ENCODE results near the gene MAGEA2.
"Not testable (repeated sequence)": the region's sequence is repeated elsewhere in the genome, so short reads cannot be mapped to it uniquely, and the experiment has no call there.

Gene MAGEA2, protein sequence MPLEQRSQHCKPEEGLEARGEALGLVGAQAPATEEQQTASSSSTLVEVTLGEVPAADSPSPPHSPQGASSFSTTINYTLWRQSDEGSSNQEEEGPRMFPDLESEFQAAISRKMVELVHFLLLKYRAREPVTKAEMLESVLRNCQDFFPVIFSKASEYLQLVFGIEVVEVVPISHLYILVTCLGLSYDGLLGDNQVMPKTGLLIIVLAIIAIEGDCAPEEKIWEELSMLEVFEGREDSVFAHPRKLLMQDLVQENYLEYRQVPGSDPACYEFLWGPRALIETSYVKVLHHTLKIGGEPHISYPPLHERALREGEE

DNA sequence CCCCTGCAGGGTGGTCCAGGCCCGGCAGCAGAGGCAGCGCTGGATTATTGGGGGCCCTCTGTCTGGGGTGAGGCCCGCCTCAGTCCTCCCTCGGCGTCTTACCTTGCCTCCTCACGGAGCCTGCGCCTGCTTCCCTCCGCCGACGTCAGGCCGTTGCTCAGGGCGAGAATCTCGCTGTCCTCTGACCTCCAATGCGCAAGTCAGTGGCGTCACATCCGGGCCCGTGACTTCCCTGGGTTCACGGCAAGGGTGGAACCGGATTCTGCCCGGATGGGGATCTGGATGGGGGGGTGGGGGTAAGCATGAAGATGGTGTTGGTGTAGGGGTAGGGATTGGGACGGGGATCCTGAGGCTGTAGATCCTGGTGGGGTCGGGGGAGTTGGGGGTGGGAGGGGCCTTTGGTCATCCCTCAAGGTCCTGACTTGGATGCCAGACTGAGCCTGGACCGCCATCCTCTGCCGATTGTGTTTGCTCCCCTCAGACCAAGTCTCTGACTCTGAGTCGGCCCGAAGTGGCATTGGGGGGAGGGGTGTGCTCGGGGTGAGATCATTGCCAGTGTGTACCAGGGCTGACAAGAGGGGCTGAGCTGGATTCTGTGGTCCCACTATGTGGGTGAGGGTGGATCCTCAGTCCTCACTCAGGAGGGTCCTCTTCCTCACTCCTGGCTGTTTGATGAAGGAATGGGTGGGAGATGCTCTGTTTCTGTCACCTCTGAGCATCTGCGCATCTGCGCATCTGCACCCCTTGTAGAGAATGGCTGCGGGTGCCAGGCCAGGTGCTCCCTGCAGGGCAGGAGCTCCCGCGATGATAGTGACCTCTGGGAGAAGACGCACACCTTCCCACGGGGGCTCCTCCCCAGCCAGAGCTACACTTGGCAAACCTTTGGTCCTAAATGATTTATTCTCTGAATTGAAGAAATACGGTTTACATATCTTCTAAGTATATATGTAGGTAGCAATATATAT, at the start of gene MAGEA2:
TSS of gene MAGEA2 (minus strand) at position 157 of the 965 bp plus-strand sequence. CDS start 2,479 bp downstream, outside the sequence.
- H3K27ac ChIP-seq = not testable (repeated sequence)

DNA sequence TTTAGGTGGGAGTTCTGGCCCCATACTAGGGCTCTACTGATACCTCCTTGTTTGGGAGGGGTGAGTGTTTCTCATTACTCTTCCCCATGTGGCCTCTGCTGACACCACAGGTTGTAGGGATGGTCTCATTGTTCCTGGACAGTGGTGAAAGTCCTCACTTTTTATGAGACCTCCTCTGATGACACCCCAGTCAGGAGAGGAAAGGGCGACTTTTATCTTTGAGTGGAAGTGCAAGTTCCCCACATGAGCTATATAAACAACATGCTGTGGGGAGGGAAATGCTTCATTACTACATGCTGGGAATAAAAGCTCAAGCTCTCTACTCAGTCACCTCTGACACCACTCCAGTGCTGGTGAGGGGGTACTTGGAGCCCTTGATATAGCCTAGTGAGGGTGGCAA, 45.3 kb upstream of the MAGEA2 start:
- H3K27ac ChIP-seq = no peak overlapping the region

DNA sequence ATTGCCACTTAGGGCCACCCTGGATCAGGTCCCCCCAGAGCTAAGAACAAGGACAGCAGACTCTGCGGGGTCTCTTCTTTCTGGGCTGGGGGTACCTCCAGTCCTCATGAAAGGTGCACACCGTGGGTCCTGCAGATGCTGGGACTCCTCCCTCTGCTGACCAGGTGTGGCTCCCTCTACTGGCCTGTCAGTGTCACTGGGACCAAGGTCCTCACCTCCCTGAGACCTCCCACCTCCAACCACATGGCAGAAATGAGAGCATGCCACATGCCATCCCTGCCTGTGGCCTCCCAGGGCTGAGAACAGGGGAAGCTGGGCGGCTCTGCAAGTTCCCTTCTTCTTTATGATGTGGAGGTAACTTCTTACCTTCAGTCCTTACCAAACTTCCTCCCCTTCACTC, 33.4 kb upstream of the MAGEA2 start:
- H3K27ac ChIP-seq = not testable (repeated sequence)

More for the DNA sequence above, 45.3 kb upstream of the MAGEA2 start:
- TF ChIP-seq, protein P1, sequence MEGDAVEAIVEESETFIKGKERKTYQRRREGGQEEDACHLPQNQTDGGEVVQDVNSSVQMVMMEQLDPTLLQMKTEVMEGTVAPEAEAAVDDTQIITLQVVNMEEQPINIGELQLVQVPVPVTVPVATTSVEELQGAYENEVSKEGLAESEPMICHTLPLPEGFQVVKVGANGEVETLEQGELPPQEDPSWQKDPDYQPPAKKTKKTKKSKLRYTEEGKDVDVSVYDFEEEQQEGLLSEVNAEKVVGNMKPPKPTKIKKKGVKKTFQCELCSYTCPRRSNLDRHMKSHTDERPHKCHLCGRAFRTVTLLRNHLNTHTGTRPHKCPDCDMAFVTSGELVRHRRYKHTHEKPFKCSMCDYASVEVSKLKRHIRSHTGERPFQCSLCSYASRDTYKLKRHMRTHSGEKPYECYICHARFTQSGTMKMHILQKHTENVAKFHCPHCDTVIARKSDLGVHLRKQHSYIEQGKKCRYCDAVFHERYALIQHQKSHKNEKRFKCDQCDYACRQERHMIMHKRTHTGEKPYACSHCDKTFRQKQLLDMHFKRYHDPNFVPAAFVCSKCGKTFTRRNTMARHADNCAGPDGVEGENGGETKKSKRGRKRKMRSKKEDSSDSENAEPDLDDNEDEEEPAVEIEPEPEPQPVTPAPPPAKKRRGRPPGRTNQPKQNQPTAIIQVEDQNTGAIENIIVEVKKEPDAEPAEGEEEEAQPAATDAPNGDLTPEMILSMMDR (conservative IDR thresholded peaks at IDR 0.05) = no peak

DNA sequence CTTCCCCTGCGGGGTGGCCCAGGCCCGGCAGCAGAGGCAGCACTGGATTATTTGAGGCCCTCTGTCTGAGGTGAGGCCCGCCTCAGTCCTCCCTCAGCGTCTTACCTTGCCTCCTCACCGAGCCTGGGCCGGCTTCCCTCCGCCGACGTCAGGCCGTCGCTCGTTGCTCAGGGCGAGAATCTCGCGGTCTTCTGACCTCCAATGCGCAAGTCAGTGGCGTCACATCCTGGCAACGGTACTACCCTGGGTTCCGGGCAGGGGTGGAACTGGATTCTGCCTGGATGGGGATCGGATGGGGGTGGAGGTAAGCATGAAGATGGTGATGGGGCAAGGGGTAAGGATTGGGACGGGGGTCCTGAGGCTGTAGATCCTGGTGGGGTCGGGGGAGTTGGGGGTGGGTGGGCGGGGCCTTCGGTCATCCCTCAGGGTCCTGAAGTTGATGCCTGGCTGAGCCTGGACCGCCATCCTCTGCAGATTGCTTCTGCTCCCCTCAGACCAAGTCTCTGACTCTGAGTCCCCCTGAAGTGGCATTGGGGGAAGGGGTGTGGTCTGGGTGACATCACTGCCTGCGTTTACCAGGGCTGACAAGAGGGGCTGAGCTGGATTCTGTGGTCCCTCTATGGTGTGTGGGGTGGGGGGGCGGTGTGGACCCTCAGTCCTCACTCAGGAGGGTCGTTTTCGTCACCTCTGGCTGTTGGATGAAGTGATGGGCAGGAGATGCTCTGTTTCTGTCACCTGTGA, 16.1 kb upstream of the MAGEA2 start, which contains the start of gene MAGEA6:
TSS of gene MAGEA6 (minus strand) at position 141 of the 741 bp plus-strand sequence. CDS start 2,039 bp downstream, outside the sequence.
- H3K27ac ChIP-seq = not testable (repeated sequence)

DNA sequence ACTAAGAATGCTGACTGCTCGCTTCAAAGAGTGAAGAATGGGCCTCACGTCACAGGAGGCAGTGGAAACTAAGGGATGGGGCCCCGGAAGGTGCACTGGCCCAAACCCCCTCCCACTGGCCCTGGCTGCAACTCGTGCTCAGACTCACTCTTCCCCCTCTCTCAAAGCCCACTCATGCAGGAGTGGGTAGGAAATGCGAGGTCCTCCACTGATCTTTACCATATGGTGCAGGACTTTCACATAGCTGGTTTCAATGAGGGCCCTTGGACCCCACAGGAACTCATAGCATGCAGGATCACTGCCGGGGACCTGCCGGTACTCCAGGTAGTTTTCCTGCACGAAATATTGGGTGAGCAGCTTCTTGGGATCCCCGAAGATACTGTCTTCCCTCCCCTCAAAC, 12.9 kb upstream of the MAGEA2 start:
- not testable (repeated sequence) for H3K27ac ChIP-seq

DNA sequence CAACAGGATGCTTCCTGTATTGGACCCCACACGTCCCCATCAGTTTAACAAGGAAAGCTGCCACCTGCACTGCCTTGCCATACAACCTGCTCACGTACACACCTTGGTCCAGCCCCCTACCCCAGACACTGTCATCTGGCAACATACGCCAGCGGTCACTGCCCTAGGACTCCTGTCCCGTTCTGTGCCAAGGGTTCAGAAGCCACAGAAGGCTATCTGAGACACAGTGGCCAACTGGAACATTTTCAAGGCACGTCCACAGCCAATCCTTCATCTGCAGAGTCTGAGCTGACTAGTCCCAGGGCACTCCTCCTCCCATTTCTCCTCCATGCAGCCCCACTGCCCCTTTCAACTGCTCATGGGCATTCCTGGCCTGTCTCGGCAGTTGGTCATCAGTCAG, 7.9 kb upstream of the MAGEA2 start:
- not testable (repeated sequence) for H3K27ac ChIP-seq

DNA sequence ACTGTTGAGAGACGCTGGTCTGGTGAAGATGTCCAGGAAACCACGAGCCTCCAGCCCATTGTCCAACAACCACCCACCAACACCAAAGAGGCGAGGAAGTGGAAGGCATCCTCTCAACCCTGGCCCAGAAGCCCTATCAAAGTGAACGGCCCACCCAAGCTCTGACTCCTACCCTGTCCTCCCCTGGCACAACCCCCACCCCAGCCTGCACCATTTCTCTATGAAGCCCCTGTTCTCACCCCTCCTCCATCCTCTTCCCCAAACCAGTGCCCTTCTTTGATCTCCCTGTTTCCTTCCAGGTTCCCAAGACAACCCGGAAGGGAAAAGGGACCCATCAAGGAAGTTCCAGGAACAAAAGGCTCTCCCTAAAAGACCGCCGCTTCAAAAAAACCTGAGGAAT, 5.9 kb upstream of the MAGEA2 start:
- H3K27ac ChIP-seq = not testable (repeated sequence)

DNA sequence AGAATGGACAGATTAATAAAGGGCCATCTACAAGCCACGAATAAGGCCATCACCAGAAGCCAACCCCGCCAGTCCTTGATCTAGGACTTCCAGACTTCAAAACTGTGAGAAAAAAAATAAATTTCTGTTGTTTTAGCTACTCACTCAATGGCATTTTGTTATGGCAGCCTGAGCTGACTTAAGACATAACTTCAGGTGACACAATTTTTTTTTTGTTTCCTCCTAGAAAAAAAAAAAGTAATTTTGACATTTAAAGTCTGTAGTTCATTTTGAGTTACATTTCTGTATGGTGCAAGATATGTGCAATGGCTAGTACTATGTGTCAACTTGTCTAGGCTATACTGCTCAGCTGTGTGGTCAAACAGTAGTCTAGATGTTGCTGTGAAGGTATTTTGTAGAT, 5.3 kb upstream of the MAGEA2 start, which contains the start of gene CSAG3:
TSS of gene CSAG3 (plus strand) at position 301 of the 400 bp plus-strand sequence.
- not testable (repeated sequence) for H3K27ac ChIP-seq

DNA sequence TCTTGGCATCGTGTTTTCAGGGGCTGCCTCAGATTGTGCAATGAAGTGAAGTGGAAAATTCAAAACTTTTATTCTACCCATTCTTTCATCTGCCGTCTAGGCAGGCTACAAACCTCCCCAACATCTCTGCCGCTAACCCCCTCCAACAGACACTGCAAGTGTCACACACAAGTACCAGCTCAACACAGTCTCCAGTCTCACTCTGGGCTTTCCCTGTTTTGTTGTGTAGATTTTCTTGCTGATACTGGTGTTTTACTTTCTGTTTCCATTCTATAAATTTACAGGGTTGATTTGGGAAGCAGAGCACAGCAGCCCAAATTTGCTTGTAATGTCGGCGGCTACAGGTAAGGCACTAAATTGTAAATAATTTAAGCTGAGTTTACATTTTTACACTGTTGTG, 1.2 kb upstream of the MAGEA2 start:
- H3K27ac ChIP-seq = not testable (repeated sequence)

DNA sequence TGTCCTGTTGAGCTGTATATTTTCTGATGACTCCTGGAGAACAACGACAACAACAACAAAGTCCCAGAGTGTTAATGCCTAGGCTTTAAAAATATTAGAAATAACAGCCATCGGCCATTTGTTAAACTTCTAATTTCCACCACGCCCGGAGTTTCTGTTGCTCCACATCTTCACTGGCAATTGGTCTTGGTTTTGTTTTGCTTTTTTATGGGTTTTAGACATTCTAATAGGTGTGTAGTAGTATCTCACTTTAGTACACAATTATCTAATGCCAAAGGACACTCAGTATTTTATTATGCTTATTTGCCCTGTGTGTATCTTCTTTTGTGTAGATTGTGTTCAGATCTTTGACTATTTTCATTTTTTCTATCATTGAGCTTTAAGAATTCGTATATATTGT, 15.1 kb downstream of the MAGEA2 start:
- TF ChIP-seq, protein P1 (conservative IDR thresholded peaks at IDR 0.05) = no peak
- no peak overlapping the region for H3K27ac ChIP-seq

DNA sequence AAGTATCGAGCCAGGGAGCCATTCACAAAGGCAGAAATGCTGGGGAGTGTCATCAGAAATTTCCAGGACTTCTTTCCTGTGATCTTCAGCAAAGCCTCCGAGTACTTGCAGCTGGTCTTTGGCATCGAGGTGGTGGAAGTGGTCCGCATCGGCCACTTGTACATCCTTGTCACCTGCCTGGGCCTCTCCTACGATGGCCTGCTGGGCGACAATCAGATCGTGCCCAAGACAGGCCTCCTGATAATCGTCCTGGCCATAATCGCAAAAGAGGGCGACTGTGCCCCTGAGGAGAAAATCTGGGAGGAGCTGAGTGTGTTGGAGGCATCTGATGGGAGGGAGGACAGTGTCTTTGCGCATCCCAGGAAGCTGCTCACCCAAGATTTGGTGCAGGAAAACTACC, 17.1 kb downstream of the MAGEA2 start:
- H3K27ac ChIP-seq = not testable (repeated sequence)

DNA sequence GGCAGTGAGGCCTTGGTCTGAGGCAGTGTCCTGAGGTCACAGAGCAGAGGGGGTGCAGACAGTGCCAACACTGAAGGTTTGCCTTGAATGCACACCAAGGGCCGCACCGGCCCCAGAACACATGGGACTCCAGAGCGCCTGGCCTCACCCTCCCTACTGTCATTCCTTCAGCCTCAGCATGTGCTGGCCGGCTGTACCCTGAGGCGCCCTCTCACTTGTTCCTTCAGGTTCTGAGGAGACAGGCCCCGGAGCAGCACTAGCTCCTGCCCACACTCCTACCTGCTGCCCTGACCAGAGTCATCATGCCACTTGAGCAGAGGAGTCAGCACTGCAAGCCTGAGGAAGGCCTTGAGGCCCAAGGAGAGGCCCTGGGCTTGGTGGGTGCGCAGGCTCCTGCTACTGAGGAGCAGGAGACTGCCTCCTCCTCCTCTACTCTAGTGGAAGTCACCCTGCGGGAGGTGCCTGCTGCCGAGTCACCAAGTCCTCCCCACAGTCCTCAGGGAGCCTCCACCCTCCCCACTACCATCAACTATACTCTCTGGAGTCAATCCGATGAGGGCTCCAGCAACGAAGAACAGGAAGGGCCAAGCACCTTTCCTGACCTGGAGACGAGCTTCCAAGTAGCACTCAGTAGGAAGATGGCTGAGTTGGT, 17.7 kb downstream of the MAGEA2 start:
- TF ChIP-seq, protein P1 (conservative IDR thresholded peaks at IDR 0.05) = no peak
- no peak overlapping the region for H3K27ac ChIP-seq

All from VCaP (cell line).